ENCODE measurements around the gene DEFB113.

DEFB113 gene

GRCh38 chr6:49934770-49935169, 34.7 kb downstream of the DEFB113 start:
- no peak for DNase-seq

- DNase-seq: no peak
Observed at GRCh38 chr6:49933526-49933925, 35.9 kb downstream of the DEFB113 start.

- DNase-seq: no peak
Observed at GRCh38 chr6:49929340-49929739, 40.1 kb downstream of the DEFB113 start.

DNA sequence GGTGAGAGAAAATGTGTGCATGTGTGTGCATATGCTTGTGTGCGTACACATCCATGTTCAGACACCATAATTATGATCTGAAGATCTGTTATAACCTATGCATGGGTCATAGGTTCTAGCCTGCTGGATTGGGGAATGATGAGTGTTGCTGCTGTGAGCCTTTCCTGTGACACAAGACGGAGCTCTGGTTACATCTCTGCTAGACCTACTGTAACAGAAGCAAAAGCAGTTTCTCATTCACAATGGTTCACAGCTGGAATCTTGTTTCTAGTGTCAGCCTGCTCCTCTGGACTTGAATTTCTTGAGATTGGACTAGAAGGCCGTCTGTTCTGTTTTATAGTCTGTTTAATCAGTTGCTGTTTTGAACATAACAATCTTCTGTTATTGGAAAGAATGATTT, 45.6 kb downstream of the DEFB113 start:
- peak; percentile 11 for DNase-seq

DNA sequence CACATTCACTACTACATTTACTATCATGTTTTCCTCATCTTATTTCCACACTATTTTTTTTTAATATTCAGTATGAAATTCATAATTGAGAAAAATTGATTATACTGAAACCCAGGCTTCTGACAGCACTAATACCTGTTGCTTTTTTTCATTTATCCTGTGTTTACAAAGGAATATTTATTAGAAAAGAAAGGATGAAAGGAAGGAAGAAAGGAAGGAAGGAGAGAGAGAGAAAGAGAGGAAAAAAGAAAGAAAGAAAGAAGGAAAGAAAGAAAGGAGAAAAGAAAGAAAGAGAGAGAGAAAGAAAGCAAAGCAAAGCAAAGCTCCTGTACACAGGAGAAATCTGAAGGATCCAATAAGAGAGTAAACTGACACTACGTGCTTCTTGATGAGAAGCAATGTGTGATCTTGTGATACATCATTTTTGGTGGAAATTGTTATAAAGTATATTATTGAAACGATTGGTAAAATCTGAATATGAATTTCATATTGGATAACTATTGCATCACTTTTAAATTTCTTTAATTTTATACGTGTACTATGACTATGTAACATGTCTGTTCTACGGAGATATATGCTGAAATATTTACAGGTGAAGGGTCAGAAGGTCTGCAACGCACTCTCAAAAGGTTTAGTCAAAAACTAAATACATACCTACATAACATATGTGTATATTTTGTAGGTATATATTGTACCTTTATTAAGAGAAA, 49.3 kb downstream of the DEFB113 start:
- DNase-seq: no peak

DNA sequence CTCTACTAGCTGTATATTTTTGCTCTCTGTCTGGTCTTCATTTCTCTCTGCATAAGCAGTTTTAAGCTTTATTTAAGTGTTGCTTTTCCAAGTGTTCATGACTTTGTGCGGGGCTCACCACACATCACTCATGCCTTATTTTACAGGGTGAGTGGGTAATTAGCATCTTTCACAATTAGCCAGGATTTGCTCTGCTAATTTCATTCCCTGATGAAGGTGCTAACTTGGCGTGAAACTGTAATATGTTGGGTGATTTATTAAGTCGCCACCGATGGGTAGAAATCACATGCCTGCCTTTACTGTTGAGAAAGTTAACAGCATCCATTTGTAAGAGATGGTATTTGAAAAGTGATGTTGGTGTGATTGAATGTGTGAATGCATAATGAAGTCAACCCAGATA, 50.2 kb downstream of the DEFB113 start:
- DNase-seq: no peak

DNA sequence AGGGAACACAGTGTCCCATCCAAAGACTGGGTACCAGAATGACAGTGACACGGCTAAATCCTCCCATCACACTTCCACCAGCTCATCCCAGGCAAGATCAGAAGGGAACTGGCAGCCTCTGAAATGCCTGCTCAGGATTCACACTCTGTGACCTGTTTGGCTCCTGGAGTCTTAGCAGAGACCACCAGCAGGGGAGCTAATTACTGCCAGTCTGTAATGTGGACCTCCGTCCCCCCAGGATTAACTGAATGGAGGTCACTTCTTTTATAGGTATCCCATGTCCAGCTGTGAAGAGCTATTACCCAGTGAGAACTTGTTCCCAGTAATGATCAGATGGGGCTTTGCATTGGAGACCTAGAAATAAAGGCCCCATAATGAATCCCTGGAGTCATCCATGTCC, 50.6 kb downstream of the DEFB113 start:
- DNase-seq: no peak
